ENCODE measurements around the gene MSANTD7. TPM values are rescaled to one million over a fixed set of nuclear protein-coding genes. Genes with fewer than 3 reads are reported as not detected.
A peak's percentile ranks its signal among the peaks of the same experiment; 100 is the strongest.

The MSANTD7 gene
- 9.5 TPM for polyA plus RNA-seq (2013, experiment 1 of 2)
- polyA plus RNA-seq (2013, experiment 2 of 2): 9.3 TPM

GRCh38 chr10:14837757-14838581 lies at the start of gene MSANTD7, which contains the start of the genes CDNF and HSPA14:
Gene MSANTD7 (plus strand): TSS chr10:14838306. CDS start chr10:14842285, 3,979 bp downstream.
Gene CDNF (minus strand): TSS chr10:14838037. CDS start chr10:14837946, 91 bp downstream.
Gene HSPA14 (plus strand): TSS chr10:14838306. CDS start chr10:14838403, 97 bp downstream.
- WGBS: under 1% methylated on average over 72 of the region's 72 CpGs
- Histone ChIP-seq H2BK5ac (ENCODE audit: low read depth, low read length, poor library complexity, severe bottlenecking) (peak within 1 kb of the TSS; percentile 83), H3K27ac (ENCODE audit: low read length, poor library complexity, severe bottlenecking) (peak within 1 kb of the TSS; percentile 62)

GRCh38 chr10:14798636-14799035 lies 39.5 kb upstream of the MSANTD7 start:
- H3K4me1 ChIP-seq (ENCODE audit: control insufficient read depth, insufficient read depth, low read depth, low read length): peaks cover 3% of the 10 kb centered on the region
- no peak overlapping the region for H2AK5ac ChIP-seq (ENCODE audit: low read length, severe bottlenecking)
- H4K91ac ChIP-seq (ENCODE audit: low read length): no peak overlapping the region
- no peak overlapping the region for H3K9ac ChIP-seq (ENCODE audit: low read length)
- H3K23ac ChIP-seq (ENCODE audit: low read length in 2 of 2): no peak overlapping the region
- no peak overlapping the region for H3K4ac ChIP-seq (ENCODE audit: low read depth in 1 of 2, low read length in 2 of 2)
- no peak overlapping the region for H3K27ac ChIP-seq (ENCODE audit: low read length, poor library complexity, severe bottlenecking)
- no peak overlapping the region for H3K4me2 ChIP-seq (ENCODE audit: low read length, poor library complexity, severe bottlenecking)
- DNase-seq: no peak
- H3K4me3 ChIP-seq (ENCODE audit: insufficient read depth in 1 of 2, low read depth in 1 of 2, low read length in 2 of 2): no peak overlapping the region
- no peak overlapping the region for H2BK5ac ChIP-seq (ENCODE audit: low read depth, low read length, poor library complexity, severe bottlenecking)
- H4K8ac ChIP-seq (ENCODE audit: low read length): no peak overlapping the region
- WGBS: 81% methylated on average over 3 of the region's 5 CpGs
- no peaks in the 10 kb centered on the region for H3K79me1 ChIP-seq (replicated peaks; ENCODE audit: low read length, poor library complexity, severe bottlenecking)
- H2AFZ ChIP-seq (ENCODE audit: low read depth, low read length): no peak overlapping the region
- H3K9me3 ChIP-seq (ENCODE audit: control insufficient read depth, low read length): no peaks in the 10 kb centered on the region
- no peak overlapping the region for H2BK12ac ChIP-seq (ENCODE audit: low read length in 2 of 2)
- H2BK15ac ChIP-seq (ENCODE audit: low read depth, poor library complexity, severe bottlenecking): no peak overlapping the region
- peaks cover 0 to 27% of the 10 kb centered on the region in 2 experiments for H3K27me3 ChIP-seq (ENCODE audit: control insufficient read depth in 1 of 2, insufficient read depth in 1 of 2, low read length in 2 of 2)
- no peaks in the 10 kb centered on the region for H3K36me3 ChIP-seq (ENCODE audit: control insufficient read depth in 1 of 2, insufficient read depth in 2 of 2, low read depth in 1 of 2, low read length in 2 of 2)
- H3K18ac ChIP-seq (ENCODE audit: low read depth in 1 of 2, low read length in 2 of 2): no peak overlapping the region
- H2BK120ac ChIP-seq (ENCODE audit: low read depth, low read length): no peak overlapping the region
- no peak overlapping the region for H3K14ac ChIP-seq (ENCODE audit: low read length in 2 of 2)

More at GRCh38 chr10:14837757-14838581, at the start of gene MSANTD7, which contains the start of the genes CDNF and HSPA14:
- Histone ChIP-seq H2AFZ (ENCODE audit: low read depth, low read length) (peak within 1 kb of the TSS; percentile 69), H3K9me3 (ENCODE audit: control insufficient read depth, low read length) (no peaks in the 10 kb centered on the region), H3K27me3 (ENCODE audit: control insufficient read depth in 1 of 2, insufficient read depth in 1 of 2, low read length in 2 of 2) (no peaks in the 10 kb centered on the region), H4K91ac (ENCODE audit: low read length) (peak within 1 kb of the TSS; percentile 96), H3K18ac (ENCODE audit: low read depth in 1 of 2, low read length in 2 of 2) (peak within 1 kb of the TSS; percentile 83 to 99), H2AK5ac (ENCODE audit: low read length, severe bottlenecking) (no peak within 1 kb of the TSS), H2BK120ac (ENCODE audit: low read depth, low read length) (peak within 1 kb of the TSS; percentile 58), H3K4me2 (ENCODE audit: low read length, poor library complexity, severe bottlenecking) (peak within 1 kb of the TSS; percentile 83), H3K79me1 (replicated peaks; ENCODE audit: low read length, poor library complexity, severe bottlenecking) (peaks cover 12% of the 10 kb centered on the region), H4K8ac (ENCODE audit: low read length) (peak within 1 kb of the TSS; percentile 99), H3K14ac (ENCODE audit: low read length in 2 of 2) (peak within 1 kb of the TSS in 1 of 2 experiments; percentile 64), H3K4me1 (ENCODE audit: control insufficient read depth, insufficient read depth, low read depth, low read length) (no peaks in the 10 kb centered on the region), H3K4me3 (ENCODE audit: insufficient read depth in 1 of 2, low read depth in 1 of 2, low read length in 2 of 2) (peak within 1 kb of the TSS; percentile 93 to 97), H3K36me3 (ENCODE audit: control insufficient read depth in 1 of 2, insufficient read depth in 2 of 2, low read depth in 1 of 2, low read length in 2 of 2) (peaks cover 11 to 50% of the 10 kb centered on the region in 2 experiments), H3K4ac (ENCODE audit: low read depth in 1 of 2, low read length in 2 of 2) (peak within 1 kb of the TSS; percentile 72 to 89), H3K9ac (ENCODE audit: low read length) (peak within 1 kb of the TSS; percentile 96), H2BK15ac (ENCODE audit: low read depth, poor library complexity, severe bottlenecking) (peak within 1 kb of the TSS; percentile 86), H3K23ac (ENCODE audit: low read length in 2 of 2) (peak within 1 kb of the TSS in 1 of 2 experiments; percentile 5), H2BK12ac (ENCODE audit: low read length in 2 of 2) (peak within 1 kb of the TSS; percentile 57 to 65)
- DNase-seq: peak; percentile 99

- H2AFZ ChIP-seq (ENCODE audit: low read depth, low read length): no peak overlapping the region
- H3K4me1 ChIP-seq (ENCODE audit: control insufficient read depth, insufficient read depth, low read depth, low read length): peaks cover 6% of the 10 kb centered on the region
- H3K79me1 ChIP-seq (replicated peaks; ENCODE audit: low read length, poor library complexity, severe bottlenecking): no peaks in the 10 kb centered on the region
- no peak overlapping the region for H3K27ac ChIP-seq (ENCODE audit: low read length, poor library complexity, severe bottlenecking)
- H4K91ac ChIP-seq (ENCODE audit: low read length): no peak overlapping the region
- 55% methylated on average over 1 of the region's 1 CpG for WGBS
- no peak overlapping the region for H2BK12ac ChIP-seq (ENCODE audit: low read length in 2 of 2)
- no peak overlapping the region for H3K4me2 ChIP-seq (ENCODE audit: low read length, poor library complexity, severe bottlenecking)
- H3K23ac ChIP-seq (ENCODE audit: low read length in 2 of 2): no peak overlapping the region
- H2BK5ac ChIP-seq (ENCODE audit: low read depth, low read length, poor library complexity, severe bottlenecking): no peak overlapping the region
- H4K8ac ChIP-seq (ENCODE audit: low read length): no peak overlapping the region
- no peak overlapping the region for H3K9ac ChIP-seq (ENCODE audit: low read length)
- H3K9me3 ChIP-seq (ENCODE audit: control insufficient read depth, low read length): no peaks in the 10 kb centered on the region
- H3K4me3 ChIP-seq (ENCODE audit: insufficient read depth in 1 of 2, low read depth in 1 of 2, low read length in 2 of 2): no peak overlapping the region
- H3K36me3 ChIP-seq (ENCODE audit: control insufficient read depth in 1 of 2, insufficient read depth in 2 of 2, low read depth in 1 of 2, low read length in 2 of 2): no peaks in the 10 kb centered on the region
- H2AK5ac ChIP-seq (ENCODE audit: low read length, severe bottlenecking): no peak overlapping the region
- H3K4ac ChIP-seq (ENCODE audit: low read depth in 1 of 2, low read length in 2 of 2): no peak overlapping the region
- H2BK120ac ChIP-seq (ENCODE audit: low read depth, low read length): no peak overlapping the region
- H3K27me3 ChIP-seq (ENCODE audit: control insufficient read depth in 1 of 2, insufficient read depth in 1 of 2, low read length in 2 of 2): peaks cover 0 to 27% of the 10 kb centered on the region in 2 experiments
- no peak overlapping the region for H3K18ac ChIP-seq (ENCODE audit: low read depth in 1 of 2, low read length in 2 of 2)
- no peak overlapping the region for H2BK15ac ChIP-seq (ENCODE audit: low read depth, poor library complexity, severe bottlenecking)
- H3K14ac ChIP-seq (ENCODE audit: low read length in 2 of 2): no peak overlapping the region
- DNase-seq: no peak
These were observed 37.7 kb upstream of the MSANTD7 start for GRCh38 chr10:14800397-14800796.

- H2BK5ac ChIP-seq (ENCODE audit: low read depth, low read length, poor library complexity, severe bottlenecking): no peak overlapping the region
- no peak overlapping the region for H3K14ac ChIP-seq (ENCODE audit: low read length in 2 of 2)
- H2BK120ac ChIP-seq (ENCODE audit: low read depth, low read length): no peak overlapping the region
- H3K18ac ChIP-seq (ENCODE audit: low read depth in 1 of 2, low read length in 2 of 2): no peak overlapping the region
- H3K27me3 ChIP-seq (ENCODE audit: control insufficient read depth in 1 of 2, insufficient read depth in 1 of 2, low read length in 2 of 2): peaks cover 0 to 27% of the 10 kb centered on the region in 2 experiments
- WGBS: 86% methylated on average over 5 of the region's 5 CpGs
- H4K91ac ChIP-seq (ENCODE audit: low read length): no peak overlapping the region
- H3K79me1 ChIP-seq (replicated peaks; ENCODE audit: low read length, poor library complexity, severe bottlenecking): no peaks in the 10 kb centered on the region
- H2BK15ac ChIP-seq (ENCODE audit: low read depth, poor library complexity, severe bottlenecking): no peak overlapping the region
- H3K27ac ChIP-seq (ENCODE audit: low read length, poor library complexity, severe bottlenecking): no peak overlapping the region
- no peak overlapping the region for H3K23ac ChIP-seq (ENCODE audit: low read length in 2 of 2)
- no peak overlapping the region for H4K8ac ChIP-seq (ENCODE audit: low read length)
- no peak overlapping the region for H3K4ac ChIP-seq (ENCODE audit: low read depth in 1 of 2, low read length in 2 of 2)
- peaks cover 6% of the 10 kb centered on the region for H3K4me1 ChIP-seq (ENCODE audit: control insufficient read depth, insufficient read depth, low read depth, low read length)
- H3K9ac ChIP-seq (ENCODE audit: low read length): no peak overlapping the region
- H3K4me3 ChIP-seq (ENCODE audit: insufficient read depth in 1 of 2, low read depth in 1 of 2, low read length in 2 of 2): peak overlapping the region in 1 of 2 experiments; percentile 12
- H2AFZ ChIP-seq (ENCODE audit: low read depth, low read length): no peak overlapping the region
- no peak overlapping the region for H3K4me2 ChIP-seq (ENCODE audit: low read length, poor library complexity, severe bottlenecking)
- no peaks in the 10 kb centered on the region for H3K36me3 ChIP-seq (ENCODE audit: control insufficient read depth in 1 of 2, insufficient read depth in 2 of 2, low read depth in 1 of 2, low read length in 2 of 2)
- no peak for DNase-seq
- H2AK5ac ChIP-seq (ENCODE audit: low read length, severe bottlenecking): peak overlapping the region; percentile 9
- H2BK12ac ChIP-seq (ENCODE audit: low read length in 2 of 2): no peak overlapping the region
- H3K9me3 ChIP-seq (ENCODE audit: control insufficient read depth, low read length): no peaks in the 10 kb centered on the region
These were observed 36.4 kb upstream of the MSANTD7 start for GRCh38 chr10:14801723-14802122.
